ENCODE data around the gene MUC20.
"Not testable (repeated sequence)": the region's sequence is repeated elsewhere in the genome, so short reads cannot be mapped to it uniquely, and the experiment has no call there.

The MUC20 gene

GRCh38 chr3:195717416-195717815 is 3.4 kb upstream of the MUC20 start:
- H3K27ac ChIP-seq, result no peak overlapping the region
- TF ChIP-seq CTCF (IDR thresholded peaks at IDR 0.05), result no peak
- no peak for TF ChIP-seq ZFX (IDR thresholded peaks at IDR 0.05; ENCODE audit: borderline replicate concordance)

GRCh38 chr3:195717852-195718476 is 2.8 kb upstream of the MUC20 start:
- no peak overlapping the region for H3K27ac ChIP-seq
- TF ChIP-seq CTCF (IDR thresholded peaks at IDR 0.05) (no peak), ZFX (IDR thresholded peaks at IDR 0.05; ENCODE audit: borderline replicate concordance) (no peak)

- H3K27ac ChIP-seq, result no peak overlapping the region
- TF ChIP-seq CTCF (IDR thresholded peaks at IDR 0.05) (no peak), ZFX (IDR thresholded peaks at IDR 0.05; ENCODE audit: borderline replicate concordance) (no peak)
These were observed 2.2 kb upstream of the MUC20 start for GRCh38 chr3:195718477-195718984.

- not testable (repeated sequence) for H3K27ac ChIP-seq
These were observed 1.1 kb upstream of the MUC20 start for GRCh38 chr3:195719514-195720254.

GRCh38 chr3:195722139-195722995 is 1.6 kb downstream of the MUC20 start:
- not testable (repeated sequence) for H3K27ac ChIP-seq

GRCh38 chr3:195722996-195723345 is 2.2 kb downstream of the MUC20 start:
- H3K27ac ChIP-seq, result not testable (repeated sequence)

GRCh38 chr3:195724363-195724762 is 3.6 kb downstream of the MUC20 start:
- not testable (repeated sequence) for H3K27ac ChIP-seq

- H3K27ac ChIP-seq, result not testable (repeated sequence)
These were observed 5.3 kb downstream of the MUC20 start for GRCh38 chr3:195725916-195726740.

- H3K27ac ChIP-seq, result no peak overlapping the region
- TF ChIP-seq CTCF (IDR thresholded peaks at IDR 0.05), result no peak
- no peak for TF ChIP-seq ZFX (IDR thresholded peaks at IDR 0.05; ENCODE audit: borderline replicate concordance)
These were observed 6.9 kb downstream of the MUC20 start for GRCh38 chr3:195727606-195728195.

- not testable (repeated sequence) for H3K27ac ChIP-seq
These were observed 8.0 kb downstream of the MUC20 start for GRCh38 chr3:195728789-195729188.
